Activated T-helper 1 cell treated with Interleukin-2 at 50 U/mL for 16 hours (primary cell): Measurements from ENCODE around the gene FBLL1.
A peak's percentile ranks its signal among the peaks of the same experiment; 100 is the strongest.
"Not testable (repeated sequence)": the region's sequence is repeated elsewhere in the genome, so short reads cannot be mapped to it uniquely, and the experiment has no call there.

Experiments
- DNase-seq: peaks from one replicate; pipeline ENCODE4 v3.0.0-alpha.2; 2020; ENCODE audit warnings: low read depth

Gene FBLL1

DNA sequence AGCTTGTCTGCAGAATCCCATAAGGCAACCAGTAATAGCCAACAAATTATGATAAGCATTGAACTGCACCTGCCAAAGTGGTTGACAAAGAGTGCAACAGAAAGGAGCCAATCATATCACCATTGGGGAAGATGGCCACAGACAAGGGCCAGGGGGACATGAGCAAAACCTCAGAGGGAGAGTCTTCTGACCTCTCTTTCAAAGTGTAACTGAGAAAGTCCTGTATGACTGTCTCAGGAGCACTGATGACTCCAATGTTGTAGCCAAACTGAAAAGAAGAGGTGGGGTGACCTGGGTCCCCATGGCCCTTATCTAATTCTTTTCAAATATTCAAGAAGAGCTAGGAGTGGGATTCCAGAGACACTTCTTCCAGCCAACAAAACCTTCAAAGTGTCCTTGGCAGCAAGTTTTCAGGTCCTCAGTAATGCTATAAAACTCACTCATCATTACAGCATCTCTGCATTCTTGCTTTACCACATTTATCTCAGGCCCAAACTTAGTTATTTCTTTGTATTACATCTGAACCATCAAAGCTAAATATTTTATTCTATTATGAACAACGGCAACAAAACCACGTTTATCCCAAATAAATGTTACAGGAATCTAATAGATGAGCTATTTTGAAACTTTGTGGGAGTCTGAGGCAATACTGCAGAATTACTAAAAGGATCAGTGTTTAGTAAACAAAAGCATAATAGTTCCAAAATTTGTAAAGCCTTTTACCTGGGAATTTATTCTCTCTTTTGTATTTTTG, 24.4 kb downstream of the FBLL1 start:
- no peak for DNase-seq

DNA sequence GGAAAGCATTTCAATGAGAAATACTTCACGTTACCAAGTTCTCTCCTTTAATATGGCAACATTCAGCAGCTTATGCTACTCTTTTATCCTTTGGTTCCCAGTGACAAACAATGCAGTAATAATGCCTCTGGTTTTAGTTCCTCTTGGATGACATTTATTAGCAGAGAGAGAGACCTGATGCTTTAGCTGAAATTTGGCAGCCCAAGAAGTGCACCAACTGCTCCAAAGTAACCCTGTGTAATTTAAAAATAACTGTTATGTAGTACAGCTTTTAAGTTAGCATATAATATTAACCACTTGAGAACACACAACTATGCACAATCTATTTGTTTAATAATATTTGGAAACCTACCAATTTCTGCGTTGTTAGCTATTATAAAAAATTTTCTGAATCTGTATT, 28.3 kb downstream of the FBLL1 start:
- DNase-seq, result no peak

DNA sequence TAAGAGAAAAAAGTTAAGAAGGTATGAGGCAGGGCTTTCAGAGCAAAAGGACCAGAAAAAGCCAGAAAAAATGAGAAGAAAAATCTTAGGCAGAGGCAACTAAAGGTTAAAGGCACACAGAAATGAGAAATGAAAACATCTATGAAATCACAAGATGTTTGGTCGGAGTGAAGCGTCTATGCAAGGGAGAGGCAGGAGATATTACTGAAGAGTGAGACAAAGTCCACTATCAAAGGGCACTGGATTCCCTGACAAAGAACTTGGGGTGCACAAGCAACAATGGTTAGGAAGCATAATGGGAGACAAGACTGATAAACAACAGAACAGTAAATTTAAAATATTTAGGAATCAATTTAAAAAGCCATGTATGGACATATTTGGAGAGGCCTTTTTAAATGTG, 33.2 kb downstream of the FBLL1 start:
- DNase-seq, result no peak

- no peak for DNase-seq
These were observed 34.9 kb downstream of the FBLL1 start for GRCh38 chr5:168563959-168564358.

DNA sequence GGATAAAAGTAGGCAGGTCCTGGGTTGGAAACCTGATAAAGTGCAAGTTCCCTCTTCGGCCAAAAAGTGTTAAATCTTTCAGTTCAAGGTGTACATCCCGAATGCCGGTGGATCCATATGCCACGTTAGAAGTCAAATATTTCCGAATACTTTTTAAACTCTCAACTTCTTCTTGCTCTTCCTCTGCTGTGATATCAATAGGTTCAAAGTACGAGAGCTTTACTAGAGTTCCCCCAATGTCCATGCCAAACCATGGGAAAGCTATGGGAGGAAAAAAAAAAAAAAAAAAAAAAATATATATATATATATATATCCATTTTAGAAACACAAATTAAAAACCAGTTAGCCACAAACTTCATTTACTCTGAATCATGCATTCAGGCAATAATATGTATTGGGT, 39.6 kb downstream of the FBLL1 start:
- no peak for DNase-seq

- DNase-seq, result no peak
These were observed 41.6 kb downstream of the FBLL1 start for GRCh38 chr5:168570490-168571328.

DNA sequence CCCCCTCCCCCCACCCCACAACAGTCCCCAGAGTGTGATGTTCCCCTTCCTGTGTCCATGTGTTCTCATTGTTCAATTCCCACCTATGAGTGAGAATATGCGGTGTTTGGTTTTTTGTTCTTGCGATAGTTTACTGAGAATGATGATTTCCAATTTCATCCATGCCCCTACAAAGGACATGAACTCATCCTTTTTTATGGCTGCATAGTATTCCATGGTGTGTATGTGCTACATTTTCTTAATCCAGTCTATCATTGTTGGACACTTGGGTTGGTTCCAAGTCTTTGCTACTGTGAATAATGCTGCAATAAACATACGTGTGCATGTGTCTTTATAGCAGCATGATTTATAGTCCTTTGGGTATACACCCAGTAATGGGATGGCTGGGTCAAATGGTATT, 44.6 kb downstream of the FBLL1 start:
- DNase-seq, result not testable (repeated sequence)

GRCh38 chr5:168574156-168574555, 45.1 kb downstream of the FBLL1 start:
- DNase-seq, result not testable (repeated sequence)

DNA sequence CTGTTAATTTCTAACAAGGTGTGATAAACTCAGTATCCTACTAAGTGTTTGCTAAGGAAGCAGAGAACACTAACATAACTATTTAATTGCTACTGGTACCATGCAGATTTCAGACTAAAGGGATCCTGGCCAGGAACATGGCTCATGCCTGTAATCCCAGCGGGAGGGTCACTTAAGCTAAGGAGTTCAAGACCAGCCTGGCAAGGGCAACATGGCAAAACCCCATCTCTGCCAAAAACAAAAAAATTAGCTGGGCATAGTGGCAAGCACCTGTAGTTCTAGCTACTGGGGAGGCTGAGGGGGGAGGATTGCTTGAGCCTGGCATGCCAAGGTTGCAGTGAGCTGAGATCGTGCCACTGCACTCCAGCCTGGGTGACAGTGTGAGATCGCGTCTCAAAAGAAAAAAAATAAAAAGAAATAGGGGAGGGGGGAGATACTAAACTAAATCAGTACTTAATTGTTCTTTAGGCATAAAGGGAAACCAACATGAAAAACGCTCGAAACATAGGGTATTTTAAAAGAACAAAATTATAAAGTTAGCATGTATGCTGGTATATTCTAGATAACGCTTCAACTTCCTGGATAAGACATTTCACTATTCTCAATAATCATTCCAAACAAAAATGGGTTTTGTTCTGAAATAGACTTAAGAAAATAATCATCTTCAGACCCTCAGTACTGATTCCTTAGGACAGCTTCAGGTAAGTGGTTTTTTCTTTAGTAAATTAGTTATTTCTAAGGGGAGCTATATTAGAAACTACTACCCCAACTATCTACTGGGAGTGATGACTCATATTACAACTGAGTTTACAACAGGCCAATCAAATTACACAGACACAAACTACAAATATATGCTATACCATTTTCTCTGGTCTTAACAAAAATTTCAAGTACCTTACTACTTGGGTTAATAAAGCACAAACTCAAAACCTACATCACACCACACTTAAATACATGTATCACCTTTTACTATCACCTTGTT, 46.6 kb downstream of the FBLL1 start:
- no peak for DNase-seq

DNA sequence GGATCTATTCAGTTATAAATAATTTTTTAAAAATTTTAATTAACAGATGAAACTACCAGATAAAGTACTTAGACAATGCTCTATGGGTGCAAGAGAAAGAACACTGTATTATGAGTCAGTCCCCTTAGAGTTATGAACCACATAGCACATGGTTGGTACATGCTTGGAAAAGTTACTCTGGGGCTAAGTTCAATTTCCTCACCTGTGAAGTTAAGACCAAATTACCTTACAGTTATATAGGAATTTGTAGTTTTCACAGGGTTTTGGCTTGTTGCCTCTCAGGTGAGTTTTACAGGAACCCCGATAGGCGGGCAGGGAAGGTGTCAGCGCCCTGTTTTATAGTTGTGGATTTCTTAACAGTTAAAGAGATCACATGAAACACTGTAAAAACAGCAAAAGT, 48.9 kb downstream of the FBLL1 start:
- no peak for DNase-seq

- no peak for DNase-seq
These were observed 49.7 kb downstream of the FBLL1 start, which contains the start of gene PANK3 for GRCh38 chr5:168578538-168579487. Gene PANK3 (minus strand): TSS chr5:168579368. CDS start chr5:168579283, 85 bp downstream.

GRCh38 chr5:168579488-168580226, 50.6 kb downstream of the FBLL1 start:
- peak; percentile 93 for DNase-seq

DNA sequence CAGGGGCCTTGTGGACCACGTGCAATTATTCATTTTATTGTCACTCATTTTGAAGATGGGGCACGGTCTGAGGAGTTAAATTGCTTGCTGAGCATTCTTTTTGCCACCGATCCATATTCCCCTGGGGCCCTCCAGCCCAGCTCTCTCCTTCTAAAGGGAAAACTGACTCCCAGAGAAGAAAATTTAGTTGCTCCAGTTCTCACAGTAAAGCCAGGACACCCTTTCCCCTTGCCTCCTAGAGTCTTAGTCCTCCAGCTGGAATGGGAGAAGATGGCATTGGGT, 51.1 kb downstream of the FBLL1 start:
- DNase-seq, result no peak
